Measurements from ENCODE around the gene TCF15. TPM values are rescaled to one million over a fixed set of nuclear protein-coding genes. Genes with fewer than 3 reads are reported as not detected.

TCF15 gene
- total RNA-seq, 1 donor from 2014 or later, result not detected

DNA sequence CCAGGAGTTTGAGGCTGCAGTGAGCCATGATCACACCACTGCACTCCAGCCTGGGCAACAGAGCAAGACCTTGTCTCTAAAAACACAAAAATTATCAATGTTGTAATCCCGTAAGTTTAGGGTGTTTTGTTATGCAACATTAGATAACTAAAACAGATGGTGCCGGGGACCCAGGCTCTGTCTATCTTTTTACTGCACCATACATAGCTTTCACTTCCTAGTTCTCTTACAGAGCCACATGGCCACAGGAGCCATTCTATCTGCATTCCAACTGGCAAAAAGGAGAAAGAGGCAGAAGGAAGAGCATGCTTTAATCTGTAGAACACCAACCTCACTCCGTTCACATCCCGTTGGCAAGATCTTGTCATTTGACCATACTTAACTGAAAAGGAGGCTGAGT, 5.4 kb upstream of the TCF15 start:
- intact Hi-C loops (cut with micrococcal nuclease), result no loop called here

DNA sequence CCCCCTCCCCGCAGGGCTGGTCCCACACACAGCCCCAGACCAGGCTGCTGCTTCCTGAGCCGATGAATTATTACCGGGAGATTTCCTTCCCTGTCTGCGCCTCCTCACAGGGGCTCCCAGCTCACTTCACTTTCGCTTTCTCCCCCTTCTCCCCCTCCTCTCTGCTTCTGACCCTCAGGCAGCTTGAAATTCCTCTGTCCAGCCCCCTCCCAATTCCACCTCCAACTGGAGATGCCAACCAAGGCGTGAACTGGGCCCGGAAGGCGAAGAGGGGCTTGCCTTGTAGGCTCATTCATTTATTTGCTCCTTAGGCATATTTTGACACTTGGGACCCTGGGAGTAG, 1.7 kb upstream of the TCF15 start:
- intact Hi-C loops (cut with micrococcal nuclease), result no loop called here

DNA sequence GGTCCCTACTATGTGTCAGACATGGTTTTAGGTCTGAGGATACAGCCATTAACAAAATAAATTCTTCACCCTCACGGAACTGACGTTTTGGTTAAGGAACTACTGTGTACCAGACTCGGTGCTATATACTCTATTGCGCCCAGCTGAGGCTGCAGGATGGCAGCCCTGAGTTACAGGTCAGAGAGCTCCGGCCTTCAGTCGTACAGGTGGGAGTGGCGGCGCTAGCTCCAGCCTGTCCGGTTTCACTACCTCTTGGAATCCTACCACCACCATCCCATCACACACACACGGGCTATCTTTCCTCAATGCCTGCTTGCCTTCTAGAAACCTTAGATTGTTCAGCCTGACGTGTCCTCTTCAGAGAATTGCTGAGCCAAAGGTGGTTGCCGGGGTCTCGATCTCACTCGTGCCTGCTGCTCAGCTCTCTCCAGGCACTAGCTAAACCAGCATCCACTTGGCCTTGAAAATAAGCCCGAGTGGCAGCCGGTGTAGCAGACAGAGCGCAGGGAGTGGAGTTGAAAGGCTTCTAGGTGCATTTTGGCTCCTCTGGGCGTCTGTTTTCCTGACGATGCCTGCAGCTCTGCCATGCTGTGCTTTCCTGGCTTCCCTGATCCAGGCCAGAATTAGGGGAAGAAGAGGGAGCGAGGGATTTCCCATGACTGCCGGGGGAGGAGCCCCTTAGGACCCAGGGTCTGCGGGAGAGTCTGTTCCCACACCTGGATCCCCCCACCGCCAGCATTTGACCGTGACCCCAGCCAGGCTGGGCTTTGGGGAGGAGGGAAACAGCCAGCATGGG, 1.1 kb upstream of the TCF15 start:
- intact Hi-C loops (cut with micrococcal nuclease), result no loop called here

DNA sequence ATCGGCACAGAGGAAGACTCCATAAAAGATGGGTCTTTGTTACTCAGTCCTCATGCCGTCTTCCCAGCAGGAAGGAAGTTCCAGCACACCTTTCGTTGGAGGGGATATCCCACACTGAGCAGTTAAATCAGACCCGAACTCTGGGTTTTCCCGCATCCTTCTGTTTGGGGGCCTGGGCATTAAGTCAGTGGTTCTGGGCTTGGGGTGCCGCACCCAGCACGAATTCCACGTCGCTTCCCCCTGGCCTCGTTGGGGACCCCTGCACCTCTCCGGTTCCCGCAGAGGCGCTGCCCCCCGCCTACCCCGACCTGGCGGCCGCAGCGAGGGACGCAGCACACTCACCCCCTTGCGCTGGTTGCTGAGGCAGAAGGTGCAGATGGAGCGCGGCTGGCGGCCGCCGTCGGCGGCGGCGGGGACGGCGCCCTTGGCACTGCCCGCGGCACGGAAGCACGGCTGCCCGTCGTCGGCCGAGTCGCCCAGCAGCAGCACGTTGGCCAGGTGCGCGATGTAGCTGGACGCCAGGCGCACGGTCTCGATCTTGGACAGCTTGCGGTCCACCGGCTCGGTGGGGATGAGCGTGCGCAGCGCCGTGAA, 641 bp downstream of the TCF15 start:
- intact Hi-C loops (cut with micrococcal nuclease), result no loop called here

DNA sequence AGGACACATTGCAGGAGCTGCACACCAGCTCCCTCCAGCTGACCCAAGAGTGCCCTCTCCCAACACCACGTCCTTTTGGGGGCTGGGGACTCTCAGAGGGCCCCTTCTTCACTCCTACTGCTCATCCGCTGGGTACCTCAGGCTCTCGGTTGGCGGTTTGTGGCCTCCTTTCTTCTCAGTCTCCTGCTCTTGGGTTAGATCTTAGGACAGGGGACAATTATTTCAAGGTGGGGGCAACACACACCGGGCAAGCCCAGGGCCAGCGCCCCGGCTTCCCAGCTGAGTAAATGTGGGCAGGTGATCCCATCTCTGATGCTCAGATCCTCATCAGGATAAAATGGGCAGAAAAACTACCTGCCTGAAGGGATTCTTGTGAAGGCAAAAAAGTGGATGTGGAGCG, 1.1 kb downstream of the TCF15 start:
- intact Hi-C loops (cut with micrococcal nuclease), result no loop called here

DNA sequence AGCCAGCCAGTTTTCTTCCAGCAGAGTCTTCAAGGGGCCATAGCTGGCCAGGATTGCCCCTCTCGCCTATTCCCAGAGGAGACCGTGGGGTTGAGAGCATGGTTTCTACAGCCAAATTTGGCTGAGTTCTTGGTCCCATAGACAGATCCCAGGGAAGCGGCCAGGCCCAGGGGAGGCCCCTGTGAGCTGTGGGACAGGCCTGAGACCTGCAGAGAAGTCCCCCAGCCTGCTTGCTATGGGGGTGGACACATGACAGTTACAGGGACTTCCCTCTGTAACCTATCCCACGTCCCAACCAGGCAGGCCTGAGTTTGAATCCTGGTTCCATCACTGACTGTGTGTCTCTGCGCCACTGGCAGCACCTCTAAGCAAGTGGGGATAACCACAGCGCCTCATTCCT, 2.6 kb downstream of the TCF15 start:
- intact Hi-C loops (cut with micrococcal nuclease), result no loop called here

DNA sequence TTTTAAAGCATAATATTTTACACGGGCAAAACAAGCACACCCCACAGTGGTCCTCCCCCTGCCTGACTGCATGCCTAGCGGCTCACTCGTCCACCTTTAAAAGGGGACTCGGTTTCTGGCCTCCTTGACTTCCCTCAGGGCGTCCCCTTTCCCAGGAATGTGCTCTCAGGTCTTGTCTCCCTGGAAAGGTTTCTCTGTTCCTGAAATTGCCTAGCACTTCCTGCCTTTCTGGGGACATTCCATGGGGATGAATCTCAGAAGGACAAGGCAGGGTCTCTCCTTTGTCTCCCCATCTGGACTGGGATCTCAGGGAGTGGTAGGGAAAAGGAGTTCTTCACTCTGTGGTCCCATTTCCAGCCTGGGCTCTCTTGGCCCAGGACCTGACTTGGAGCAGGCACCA, 4.9 kb downstream of the TCF15 start:
- intact Hi-C loops (cut with micrococcal nuclease), result no loop called here

DNA sequence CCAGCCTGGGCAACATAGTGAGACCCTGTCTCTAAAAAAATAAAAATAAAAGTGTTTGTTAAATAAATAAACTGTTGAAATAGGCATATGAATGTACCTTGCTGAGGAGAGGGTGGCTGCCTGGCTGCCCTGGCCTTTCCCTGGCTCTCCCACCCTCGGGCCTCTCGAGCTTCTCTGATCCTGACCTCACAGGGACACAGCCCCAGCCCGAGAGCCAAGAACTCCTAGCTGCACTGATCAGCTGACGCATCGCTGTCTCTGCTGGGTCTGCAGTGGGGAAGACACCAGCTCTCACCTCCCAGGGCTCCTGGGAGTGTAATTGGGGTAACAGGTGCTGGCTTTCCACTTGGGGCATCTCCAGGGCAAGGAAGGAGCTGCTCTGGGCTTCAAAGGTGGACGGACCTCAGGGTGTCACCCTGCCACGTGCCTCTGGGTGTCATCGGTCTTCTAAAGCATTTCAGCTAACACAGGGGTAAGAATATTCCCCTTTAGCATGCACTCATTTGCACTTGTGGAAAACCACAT, 6.9 kb downstream of the TCF15 start:
- intact Hi-C loops (cut with micrococcal nuclease), result no loop called here

DNA sequence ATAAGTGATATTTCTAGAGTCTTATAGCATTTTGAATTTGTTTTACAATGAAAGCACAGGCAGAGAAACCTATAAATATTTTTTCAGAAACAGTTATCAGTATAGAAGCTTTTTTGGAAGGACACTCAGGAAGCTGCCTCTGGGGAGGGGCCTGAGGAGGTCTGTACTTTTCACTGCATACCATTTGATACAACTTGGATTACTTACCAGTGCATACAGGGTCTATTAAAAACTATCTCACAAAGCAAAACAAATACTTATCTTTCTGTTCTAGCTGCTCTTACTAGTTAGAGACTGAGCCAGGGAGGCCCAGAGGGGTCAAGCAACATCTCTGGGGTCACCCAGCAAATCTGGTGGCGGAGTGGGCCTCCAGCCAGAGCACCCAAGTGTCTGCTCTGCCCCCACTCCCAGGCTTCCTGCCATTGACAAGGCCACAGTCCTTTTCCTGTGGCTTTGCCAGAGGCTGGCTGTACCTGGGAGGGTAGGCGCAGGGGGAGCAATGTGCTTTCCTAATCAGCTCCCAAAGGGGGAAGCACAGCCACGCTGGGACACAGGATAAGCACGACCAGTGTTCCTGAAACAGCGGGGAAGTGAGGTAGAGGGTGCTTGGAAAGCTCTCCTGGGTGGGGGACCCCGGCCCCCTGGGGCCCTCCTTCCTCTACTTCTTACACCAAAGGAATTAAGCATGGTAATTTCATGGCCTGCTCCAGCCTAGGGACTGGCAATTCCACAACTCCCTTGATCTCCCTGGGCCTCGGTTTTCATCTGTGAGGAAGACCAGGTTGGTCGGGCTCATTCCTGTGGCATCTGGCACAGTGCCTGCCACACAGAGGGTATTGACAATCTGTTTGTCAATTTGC, 7.8 kb downstream of the TCF15 start:
- intact Hi-C loops (cut with micrococcal nuclease), result no loop called here

DNA sequence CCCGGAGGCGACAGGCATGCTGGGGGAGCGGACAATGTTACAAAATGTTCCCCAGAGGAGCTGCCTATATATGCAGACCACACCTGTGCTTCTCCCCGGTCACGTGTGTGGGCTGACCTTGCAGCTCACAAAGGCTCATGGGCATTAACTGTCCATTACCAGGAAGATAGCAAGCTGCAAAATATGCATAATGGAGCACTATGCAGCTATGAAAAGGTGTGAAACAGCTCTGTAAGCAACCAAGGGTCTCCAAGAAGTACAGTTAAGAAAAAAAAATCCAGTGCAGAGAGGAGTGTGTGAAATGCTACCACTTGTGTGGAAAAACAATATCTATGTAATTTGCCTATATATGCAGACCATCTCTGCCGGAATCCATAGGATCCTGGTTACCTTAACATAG, 9.4 kb downstream of the TCF15 start:
- intact Hi-C loops (cut with micrococcal nuclease), result no loop called here

DNA sequence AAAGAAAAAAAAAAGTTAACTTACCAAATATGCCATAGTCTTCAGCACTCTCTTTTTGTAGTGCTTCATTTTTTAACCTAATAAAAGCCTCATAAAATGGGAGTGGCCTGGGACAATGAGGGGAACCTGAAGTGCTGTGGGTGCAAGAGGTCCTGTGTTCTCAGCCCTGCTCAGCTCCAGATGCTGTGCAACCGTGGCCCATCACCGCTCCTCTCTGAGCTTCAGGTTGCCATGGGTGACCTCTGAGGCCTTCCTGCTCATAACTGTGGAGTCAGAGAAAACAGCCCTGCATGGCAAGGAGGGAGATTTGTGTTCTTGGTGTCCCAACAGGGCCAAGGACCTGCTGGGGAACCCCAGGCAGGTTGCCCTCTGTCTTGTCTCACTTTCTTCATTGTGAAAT, 10.0 kb downstream of the TCF15 start:
- intact Hi-C loops (cut with micrococcal nuclease), result no loop called here

DNA sequence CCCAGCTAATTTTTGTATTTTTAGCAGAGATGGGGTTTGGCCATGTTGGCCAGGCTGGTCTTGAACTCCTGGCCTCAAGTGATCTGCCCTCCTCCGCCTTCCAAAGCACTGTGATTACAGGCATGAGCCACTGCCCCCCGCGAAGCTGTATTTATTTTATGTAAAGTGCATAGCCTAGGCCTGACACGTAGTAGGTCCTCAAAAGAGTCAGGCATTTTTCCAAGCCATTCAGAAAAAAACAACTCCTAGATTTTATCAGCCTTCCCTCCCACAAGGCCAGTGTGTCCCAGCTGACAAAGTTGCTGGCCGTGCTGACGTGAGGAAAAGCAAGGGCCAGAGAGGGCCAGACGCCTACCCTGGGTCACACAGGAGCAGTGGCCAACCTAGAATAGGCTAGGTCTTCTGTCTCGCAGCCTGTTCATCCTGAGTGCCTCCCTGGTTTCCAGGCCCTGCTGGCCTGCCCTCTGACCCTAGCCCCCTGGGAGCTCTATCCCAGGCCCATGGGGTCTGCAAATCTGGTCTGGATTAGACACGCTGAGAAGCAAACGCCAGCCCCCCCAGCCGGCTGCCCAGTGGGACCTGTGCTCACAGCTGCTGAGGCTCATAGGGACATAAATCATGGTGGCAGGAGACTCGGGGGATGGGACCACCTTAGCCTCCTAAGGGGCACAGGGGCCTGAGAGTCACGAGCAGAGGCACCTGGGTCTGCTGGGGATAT, 11.8 kb downstream of the TCF15 start:
- intact Hi-C loops (cut with micrococcal nuclease), result no loop called here

DNA sequence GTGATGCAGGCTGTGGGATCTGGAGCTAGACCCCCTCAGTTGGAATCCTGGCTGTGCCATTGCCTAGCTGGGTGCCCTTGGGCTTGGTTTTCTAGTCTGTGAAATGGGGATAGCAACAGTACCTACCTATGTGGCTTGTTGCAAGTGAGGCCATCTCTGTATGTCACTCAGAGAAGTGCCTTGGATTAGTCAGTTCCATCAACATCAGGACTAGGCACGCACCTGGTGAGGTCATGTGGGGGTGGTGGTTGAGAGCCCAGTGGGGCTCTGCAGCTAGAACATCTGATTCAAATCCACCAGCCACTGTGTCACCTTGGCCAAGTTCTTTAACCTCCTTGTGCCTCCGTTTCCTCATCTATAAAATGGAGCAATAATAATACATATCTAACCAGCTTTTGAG, 12.5 kb downstream of the TCF15 start:
- intact Hi-C loops (cut with micrococcal nuclease), result no loop called here

DNA sequence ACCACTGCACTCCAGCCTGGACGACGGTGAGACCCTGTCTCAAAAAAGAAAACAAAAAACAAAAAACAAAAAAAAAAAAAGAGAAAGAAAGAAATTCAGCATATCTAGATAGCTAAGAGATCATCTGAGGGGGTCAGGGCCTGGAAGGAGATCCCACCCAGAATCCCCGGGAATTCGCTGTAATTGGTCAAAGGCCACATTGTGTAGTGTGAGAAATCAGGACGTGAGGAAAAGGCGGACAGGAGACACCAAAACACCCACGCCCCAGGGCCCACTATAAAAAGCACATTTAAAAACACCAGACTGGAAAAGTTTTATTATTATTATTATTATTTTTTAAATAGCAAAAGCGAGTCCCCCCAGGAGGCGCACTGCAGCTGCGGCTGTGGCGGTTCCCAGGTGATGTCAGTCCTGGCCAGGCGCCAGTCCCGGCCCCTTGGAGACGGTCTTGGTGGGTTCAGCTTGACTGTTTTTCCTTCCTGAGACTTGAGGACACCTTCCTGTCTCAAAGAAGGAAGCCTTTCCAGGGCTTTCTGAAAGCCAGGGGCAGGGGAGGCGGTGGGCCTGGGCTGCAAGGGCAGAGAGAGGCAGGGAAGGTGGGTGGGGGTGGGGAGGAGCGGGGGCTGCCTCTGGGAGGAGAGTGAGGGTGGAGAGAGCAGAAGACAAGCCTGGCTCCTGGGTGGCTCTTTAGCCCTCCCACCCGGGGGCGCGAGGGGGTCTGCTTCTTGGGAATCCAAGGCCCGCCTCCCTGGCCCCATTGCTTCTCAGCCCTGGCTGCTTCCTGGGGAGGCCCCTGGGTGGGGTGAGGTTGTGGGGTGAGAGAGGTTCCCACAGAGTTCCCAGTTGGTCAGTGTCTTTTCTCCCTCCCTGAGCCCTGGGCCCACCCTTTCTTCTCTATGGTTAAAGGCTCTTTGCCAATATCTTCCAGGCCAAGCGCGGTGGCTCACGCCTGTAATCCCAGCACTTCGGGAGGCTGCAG, 14.5 kb downstream of the TCF15 start:
- intact Hi-C loops (cut with micrococcal nuclease), result no loop called here

DNA sequence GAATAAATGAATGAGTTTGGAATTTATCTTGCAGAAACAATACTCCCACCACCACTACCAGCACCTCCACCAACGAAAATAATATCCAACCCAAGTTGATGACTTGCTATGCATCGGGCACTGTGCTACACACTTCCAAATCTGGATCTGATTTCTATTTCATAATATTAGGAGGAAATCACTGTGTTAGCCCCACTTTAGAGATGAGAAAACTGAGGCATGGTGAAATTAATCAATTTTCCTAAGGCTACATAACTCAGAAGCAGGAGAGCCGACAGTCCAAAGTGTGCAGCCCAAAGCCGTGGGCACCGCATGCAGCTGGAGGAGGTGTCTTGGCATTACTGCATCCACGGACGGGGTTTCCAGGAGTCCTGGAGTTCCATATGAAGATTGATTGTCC, 17.6 kb downstream of the TCF15 start:
- intact Hi-C loops (cut with micrococcal nuclease), result no loop called here

DNA sequence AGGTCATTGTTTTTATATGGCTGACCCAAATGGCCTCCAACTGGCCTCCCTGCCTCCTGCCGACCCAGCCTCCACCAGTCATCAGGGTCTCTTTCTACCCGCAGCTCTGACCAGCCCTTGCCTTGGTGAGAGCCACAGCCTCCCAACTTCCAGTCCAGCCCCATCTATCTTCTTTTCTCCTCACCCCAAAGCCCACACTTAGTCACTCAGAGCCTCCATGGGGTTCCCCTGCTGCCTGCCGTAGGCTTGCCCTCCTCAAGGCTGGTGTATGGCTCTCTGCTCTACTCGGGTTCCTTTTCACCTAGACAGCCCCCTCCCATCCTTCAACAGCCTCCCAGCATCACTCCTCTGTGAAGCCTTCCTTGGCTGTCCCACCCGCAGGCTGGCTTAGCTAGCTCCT, 18.2 kb downstream of the TCF15 start:
- intact Hi-C loops (cut with micrococcal nuclease), result no loop called here

DNA sequence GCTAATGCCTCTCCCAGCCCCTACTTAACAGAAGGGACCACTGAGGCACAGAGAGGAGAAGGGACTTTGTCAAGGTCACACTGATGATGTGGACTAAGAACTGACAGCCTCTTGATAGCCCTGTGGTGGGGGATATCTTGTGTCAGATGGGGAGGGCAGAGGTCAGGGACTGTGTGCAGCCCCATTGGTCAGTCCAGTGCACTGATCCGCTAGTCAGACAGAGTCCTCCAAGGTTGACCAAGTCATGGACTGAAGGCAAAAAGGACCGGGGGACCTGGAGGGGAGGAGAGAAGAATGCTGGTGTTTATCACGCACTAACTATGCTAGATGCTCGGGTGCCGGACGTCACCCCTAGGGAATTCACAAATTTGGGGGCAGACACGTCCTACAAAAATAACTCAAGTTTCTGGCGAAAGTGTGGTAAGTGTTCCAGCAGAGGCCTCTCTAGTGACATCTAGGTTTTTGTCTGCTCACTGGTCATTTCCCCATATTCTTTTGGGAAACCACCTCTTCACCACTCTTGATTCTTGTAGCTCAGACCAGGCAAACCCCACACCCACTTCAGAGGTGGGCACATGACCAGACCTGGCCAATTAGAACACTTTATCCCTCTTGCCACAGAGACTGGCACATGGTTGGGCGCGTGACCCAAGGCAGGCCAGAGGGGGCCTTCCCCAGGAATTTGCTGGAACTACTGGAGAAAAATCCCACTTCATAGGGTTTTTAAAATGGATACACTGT, 21.0 kb downstream of the TCF15 start:
- intact Hi-C loops (cut with micrococcal nuclease), result no loop called here

DNA sequence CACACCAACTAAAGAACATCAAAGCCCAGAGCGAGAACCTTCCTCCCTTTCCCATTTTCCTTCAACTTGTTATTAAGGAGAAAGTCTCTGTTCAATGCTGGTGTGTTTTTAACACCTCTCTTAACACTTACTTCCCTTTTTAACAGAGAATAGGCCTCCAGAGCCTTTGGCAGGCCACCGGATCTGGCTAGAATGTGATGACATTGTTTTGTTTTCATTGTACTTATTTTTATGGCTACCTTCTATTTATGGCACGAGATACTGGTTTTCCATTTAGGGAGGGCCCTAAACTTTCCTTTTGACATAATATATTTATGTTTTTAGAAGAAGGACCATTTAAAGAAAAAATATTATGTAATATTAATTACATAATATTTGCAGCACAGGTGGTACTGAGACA, 21.6 kb downstream of the TCF15 start:
- intact Hi-C loops (cut with micrococcal nuclease), result no loop called here

DNA sequence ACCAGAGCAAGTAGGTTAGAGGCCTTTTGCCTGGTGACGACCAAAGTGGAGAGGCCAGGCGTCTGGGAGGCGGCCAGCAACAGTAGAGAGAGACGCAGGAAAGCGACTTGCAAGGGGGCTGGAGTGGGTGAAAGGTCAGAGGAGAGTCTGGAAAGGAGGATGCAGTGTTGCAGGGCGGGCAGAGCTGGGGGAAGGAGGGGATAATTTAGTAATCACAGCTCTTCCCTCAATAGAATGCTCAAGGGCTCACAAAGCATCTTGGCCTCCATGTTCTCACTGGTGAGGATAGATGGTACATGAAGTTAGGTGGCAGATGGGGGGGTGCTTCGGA, 25.2 kb downstream of the TCF15 start:
- intact Hi-C loops (cut with micrococcal nuclease), result no loop called here
